Measurements from ENCODE around the gene CNOT10.

DNA sequence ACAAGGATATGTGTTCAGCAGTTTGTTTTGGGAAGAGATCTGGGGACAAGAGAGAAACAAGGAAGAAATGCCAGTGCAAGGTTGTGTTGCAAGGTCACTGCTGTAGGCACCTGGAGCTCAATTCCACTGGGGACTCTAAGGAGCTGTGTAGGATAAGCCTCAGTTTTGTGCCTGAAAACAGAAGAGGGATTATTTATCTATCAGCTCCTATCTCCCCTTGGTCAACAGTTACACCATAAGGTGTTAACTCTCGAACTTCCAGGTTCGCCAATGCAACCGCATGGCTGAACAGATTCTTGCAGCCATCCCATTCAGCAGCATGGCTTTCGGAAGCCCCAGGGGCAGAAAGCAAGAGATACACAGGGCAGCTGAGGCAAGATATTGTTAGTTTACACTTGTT, 41.6 kb upstream of the CNOT10 start:
- TF ChIP-seq HOXD13 (CRISPR knock-in tag; IDR thresholded peaks at IDR 0.05; ENCODE audit: borderline replicate concordance) (no peak), KLF7 (tag by site-specific recombination; IDR thresholded peaks at IDR 0.05; ENCODE audit: borderline replicate concordance) (no peak), ZNF791 (tag by site-specific recombination; IDR thresholded peaks at IDR 0.05) (no peak)
- TF ChIP-seq, protein P1, sequence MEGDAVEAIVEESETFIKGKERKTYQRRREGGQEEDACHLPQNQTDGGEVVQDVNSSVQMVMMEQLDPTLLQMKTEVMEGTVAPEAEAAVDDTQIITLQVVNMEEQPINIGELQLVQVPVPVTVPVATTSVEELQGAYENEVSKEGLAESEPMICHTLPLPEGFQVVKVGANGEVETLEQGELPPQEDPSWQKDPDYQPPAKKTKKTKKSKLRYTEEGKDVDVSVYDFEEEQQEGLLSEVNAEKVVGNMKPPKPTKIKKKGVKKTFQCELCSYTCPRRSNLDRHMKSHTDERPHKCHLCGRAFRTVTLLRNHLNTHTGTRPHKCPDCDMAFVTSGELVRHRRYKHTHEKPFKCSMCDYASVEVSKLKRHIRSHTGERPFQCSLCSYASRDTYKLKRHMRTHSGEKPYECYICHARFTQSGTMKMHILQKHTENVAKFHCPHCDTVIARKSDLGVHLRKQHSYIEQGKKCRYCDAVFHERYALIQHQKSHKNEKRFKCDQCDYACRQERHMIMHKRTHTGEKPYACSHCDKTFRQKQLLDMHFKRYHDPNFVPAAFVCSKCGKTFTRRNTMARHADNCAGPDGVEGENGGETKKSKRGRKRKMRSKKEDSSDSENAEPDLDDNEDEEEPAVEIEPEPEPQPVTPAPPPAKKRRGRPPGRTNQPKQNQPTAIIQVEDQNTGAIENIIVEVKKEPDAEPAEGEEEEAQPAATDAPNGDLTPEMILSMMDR (tag by site-specific recombination; IDR thresholded peaks at IDR 0.05) = no peak

Data from HEK293 (cell line).